GM10248 (cell line): ENCODE data around the gene KLK4.

Experiments
- CTCF ChIA-PET: fragments of 300-600 bp; sonication (Branson Sonifier 250); formaldehyde crosslinking; extraction: SDS; loops from one replicate; lab custom pipeline; 2021; ENCODE audit warnings: antibody characterized with exemption; lab: Yijun Ruan, JAX
- POLR2A ChIA-PET: fragments of 350-650 bp; sonication (Branson Sonifier 250); formaldehyde crosslinking; extraction: SDS; loops from one replicate; lab custom pipeline; 2020; ENCODE audit warnings: antibody characterized with exemption; lab: Yijun Ruan, JAX
- DNase-seq: peaks from one replicate; pipeline ENCODE4 v3.0.0; 2012; ENCODE audit errors: extremely low spot score
- TF ChIP-seq, protein P1 (sequence below): IDR thresholded peaks from 2 replicates; pipeline ENCODE4 v1.5.1; 2012; ENCODE audit warnings: mild to moderate bottlenecking, low read depth; ENCODE audit errors: extremely low read depth, missing control alignments, control extremely low read depth

The KLK4 gene

GRCh38 chr19:50944795-50945194 is 33.6 kb upstream of the KLK4 start:
- TF ChIP-seq, protein P1, sequence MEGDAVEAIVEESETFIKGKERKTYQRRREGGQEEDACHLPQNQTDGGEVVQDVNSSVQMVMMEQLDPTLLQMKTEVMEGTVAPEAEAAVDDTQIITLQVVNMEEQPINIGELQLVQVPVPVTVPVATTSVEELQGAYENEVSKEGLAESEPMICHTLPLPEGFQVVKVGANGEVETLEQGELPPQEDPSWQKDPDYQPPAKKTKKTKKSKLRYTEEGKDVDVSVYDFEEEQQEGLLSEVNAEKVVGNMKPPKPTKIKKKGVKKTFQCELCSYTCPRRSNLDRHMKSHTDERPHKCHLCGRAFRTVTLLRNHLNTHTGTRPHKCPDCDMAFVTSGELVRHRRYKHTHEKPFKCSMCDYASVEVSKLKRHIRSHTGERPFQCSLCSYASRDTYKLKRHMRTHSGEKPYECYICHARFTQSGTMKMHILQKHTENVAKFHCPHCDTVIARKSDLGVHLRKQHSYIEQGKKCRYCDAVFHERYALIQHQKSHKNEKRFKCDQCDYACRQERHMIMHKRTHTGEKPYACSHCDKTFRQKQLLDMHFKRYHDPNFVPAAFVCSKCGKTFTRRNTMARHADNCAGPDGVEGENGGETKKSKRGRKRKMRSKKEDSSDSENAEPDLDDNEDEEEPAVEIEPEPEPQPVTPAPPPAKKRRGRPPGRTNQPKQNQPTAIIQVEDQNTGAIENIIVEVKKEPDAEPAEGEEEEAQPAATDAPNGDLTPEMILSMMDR: no peak
- ChIA-PET CTCF (no interaction called here), POLR2A (no interaction called here)
- no peak for DNase-seq

DNA sequence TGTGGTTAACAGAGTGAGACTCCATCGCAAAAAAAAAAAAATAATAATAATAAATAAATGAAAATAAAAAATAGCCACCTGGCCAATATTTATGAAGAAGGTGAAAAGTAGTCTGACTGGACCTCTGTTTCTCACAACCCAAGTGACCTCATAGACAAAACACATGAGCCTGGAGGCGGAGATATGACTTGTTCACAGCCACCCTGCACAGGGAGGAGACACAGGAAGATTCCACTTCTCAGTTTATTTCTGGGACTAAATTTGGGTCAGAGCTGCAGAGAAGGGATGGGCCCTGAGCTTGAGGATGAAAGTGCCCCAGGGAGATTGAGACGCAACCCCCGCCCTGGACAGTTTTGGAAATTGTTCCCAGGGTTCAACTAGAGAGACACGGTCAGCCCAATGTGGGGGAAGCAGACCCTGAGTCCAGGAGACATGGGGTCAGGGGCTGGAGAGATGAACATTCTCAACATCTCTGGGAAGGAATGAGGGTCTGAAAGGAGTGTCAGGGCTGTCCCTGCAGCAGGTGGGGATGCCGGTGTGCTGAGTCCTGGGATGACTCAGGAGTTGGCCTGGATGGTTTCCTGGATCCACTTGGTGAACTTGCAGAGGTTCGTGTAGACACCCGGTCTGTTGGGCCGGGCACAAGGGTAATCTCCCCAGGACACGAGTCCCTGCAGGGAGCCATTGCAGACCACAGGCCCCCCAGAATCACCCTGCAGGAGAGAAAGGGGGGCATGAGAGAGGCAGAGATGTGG is 32.1 kb upstream of the KLK4 start:
- ChIA-PET CTCF (no interaction called here), POLR2A (no interaction called here)
- no peak for DNase-seq
- TF ChIP-seq, protein P1: no peak

DNA sequence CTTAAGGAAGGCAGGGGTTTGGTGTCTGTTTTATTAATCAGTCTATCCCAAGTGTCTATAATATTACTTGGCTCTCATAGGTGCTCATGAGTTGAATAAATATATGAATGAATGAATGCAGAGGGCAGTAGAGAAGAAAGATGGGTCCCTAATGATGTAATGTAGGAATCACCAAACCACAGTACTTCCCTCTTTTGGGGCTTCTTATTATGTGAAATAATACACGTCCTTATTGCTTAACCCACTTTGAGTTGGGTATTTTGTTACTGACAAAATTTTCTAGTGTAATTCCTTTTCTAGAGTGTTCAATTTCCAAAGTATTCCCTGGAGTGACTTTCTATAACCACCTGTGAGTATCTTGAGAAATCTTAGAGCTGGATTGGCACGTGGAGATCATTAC is 28.4 kb upstream of the KLK4 start:
- CTCF ChIA-PET: interaction anchor here (0.8 to 1.7 kb wide), 3 partner anchors 10 to 18 kb away, joined by 3 to 4 read pairs (median 4); no protein-coding TSS in a partner anchor
- POLR2A ChIA-PET: no interaction called here
- TF ChIP-seq, protein P1: no peak
- no peak for DNase-seq

DNA sequence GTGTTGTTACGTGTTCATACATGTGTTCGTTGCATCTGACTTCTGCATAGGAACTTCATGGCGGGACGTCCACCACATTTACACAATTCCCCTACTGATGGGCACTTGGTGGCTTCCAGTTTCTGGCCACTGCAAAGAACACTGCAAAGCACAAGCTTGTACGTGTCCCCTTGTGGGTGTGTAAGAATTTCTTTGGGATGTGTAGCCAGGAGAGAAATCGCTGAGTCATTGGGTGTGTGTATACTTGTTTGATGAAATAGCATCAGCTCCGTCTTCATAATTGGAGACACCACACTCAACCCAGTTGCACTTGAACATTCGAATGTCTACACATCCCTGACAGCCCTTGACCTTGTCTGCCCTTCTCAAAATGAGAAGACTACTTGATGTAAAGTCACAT is 22.4 kb upstream of the KLK4 start:
- no peak for DNase-seq
- TF ChIP-seq, protein P1: no peak
- POLR2A ChIA-PET: no interaction called here
- CTCF ChIA-PET: no interaction called here

GRCh38 chr19:50932690-50933083 is 21.5 kb upstream of the KLK4 start:
- CTCF ChIA-PET: interaction anchor here (1.0 kb wide), 1 partner anchor 11 kb away, joined by 4 read pairs; no protein-coding TSS in a partner anchor
- TF ChIP-seq, protein P1: no peak
- POLR2A ChIA-PET: no interaction called here
- DNase-seq: no peak

DNA sequence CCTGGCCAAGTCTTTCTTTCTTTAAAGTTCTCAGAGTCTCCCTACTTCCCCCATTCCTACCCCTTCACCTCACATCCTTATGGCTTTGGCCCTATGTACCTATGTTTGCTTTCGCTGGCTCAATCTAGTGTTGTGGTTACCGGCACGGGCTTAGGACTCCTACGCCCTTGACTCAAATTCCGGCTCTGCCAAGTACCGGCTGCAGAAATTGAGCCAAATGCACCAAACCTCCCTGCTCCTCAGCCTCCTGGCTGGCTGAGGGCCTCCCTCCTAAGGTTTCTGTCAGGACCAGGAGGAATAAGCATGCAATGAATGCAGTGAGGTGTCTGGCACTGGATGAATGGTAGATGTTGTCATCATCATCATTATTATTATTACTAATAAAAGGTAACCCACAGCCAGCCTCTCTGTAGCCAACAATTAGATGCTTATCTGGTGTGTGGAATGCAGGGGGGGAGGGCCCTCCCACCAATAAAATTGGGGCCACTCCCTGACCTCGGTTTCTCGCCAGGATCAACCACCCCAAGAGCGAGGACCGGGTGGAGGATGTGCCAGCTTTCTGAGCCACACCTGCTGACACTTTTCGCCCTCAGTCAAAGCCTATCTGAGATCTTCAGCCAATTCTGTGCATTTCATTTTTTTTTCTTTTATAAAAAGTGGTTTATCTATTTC is 21.0 kb upstream of the KLK4 start:
- DNase-seq: no peak
- TF ChIP-seq, protein P1: no peak
- ChIA-PET CTCF (interaction anchor here (1.0 kb wide), 1 partner anchor 10 kb away, joined by 4 read pairs; no protein-coding TSS in a partner anchor), POLR2A (no interaction called here)
